DMS 273 treated with DMSO at 0.1 percent for 48 hours (cell line): Measurements from ENCODE around the gene SIGLEC10.

Source experiments
- DNase-seq: peaks from one replicate; lab custom pipeline; 2025; lab: John Stamatoyannopoulos, UW

The SIGLEC10 gene

GRCh38 chr19:51394050-51394836, 23.2 kb downstream of the SIGLEC10 start:
- peak; percentile 97 for DNase-seq

- DNase-seq: no peak
These were observed 24.7 kb downstream of the SIGLEC10 start for GRCh38 chr19:51392701-51393100.

- DNase-seq: no peak
These were observed 26.3 kb downstream of the SIGLEC10 start for GRCh38 chr19:51391073-51391611.

GRCh38 chr19:51389143-51389542, 28.3 kb downstream of the SIGLEC10 start:
- DNase-seq: no peak

DNA sequence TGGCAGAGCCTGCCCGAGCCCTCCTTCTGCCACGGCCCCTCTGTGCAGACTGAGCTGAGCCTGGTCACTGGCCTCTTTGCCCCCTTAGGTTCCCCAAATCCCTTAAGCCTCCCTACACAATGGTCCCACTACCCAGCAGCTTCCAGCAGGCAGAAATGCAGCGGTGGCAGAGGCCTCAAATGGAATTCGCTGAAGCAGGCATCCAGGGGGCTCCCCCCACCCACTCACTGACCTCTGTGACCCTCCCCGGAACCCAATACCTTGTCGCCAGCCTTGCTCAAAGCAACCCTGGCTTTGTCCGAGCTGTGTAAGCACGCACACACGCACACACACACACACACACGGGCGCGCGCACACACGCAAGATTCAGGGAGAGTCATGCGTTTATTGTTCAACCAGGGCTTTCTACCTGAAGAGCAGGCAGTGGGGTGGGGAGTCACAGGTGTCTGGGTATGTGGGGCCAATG, 29.5 kb downstream of the SIGLEC10 start, which contains the start of gene LIM2:
LIM2 (minus strand) TSS at position 51 of the 466 bp plus-strand sequence. CDS start 531 bp downstream, outside the sequence.
- no peak for DNase-seq

DNA sequence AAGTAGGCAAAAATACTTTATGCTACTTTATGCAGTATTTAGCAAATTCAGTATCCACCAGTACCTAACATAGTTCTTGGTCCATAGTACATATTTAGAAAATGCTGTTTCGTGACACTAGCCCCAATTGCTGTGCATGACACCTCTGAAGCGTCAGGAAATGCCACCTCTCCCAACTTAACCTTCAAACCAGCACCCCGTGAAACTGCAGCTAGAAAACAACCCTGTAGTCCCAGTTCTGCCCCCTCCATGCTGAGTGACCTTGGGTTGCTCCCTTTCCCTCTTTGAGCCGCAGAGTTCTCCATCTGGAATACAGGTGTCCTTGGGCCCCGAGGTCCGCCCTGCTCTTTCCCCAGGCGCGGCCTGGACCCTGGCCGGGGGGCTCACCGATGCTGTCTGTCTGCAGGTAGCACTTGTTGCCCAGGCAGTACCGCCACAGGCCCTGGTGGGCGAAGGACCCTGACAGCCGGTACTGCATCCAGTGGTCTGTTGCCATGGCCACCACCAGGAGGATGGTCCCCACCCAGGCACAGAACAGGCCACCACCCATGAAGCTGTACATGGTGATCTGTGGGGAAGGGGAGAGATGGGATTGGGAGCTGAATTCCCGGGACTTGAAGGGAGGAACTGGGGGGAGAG, 30.4 kb downstream of the SIGLEC10 start:
- no peak for DNase-seq

- no peak for DNase-seq
These were observed 35.4 kb downstream of the SIGLEC10 start for GRCh38 chr19:51382004-51382403.

GRCh38 chr19:51380379-51380778, 37.1 kb downstream of the SIGLEC10 start:
- no peak for DNase-seq

- DNase-seq: no peak
These were observed 40.0 kb downstream of the SIGLEC10 start for GRCh38 chr19:51377422-51377821.

DNA sequence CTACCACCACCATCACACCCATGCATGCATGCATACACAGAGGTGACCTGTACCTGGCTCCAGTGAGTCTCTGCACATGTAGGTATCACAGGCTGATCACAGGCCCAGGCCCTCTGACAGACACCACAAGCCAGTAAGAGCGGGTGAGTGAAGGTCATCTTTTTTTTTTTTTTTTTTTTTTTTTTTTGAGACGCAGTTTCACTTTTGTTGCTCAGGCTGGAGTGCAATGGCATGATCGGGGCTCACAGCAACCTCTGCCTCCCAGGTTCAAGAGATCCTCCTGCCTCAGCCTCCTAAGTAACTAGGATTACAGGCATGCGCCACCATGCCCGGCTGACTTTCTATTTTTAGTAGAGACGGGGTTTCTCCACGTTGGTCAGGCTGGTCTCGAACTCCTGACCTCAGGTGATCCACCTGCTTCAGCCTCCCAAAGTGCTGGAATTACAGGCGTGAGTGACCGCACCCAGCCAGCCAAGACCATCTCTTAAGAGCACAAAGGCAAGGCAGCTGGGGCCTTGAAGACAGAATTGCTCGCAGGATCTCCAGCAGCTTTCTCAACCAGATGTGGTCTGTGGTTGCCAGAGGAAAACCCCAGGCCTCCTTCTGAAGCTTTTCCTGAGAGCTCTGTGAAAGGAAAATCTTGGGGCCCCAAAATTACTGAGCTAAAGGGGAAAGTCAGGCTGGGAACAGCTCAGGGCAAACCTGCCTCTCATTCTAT, 41.8 kb downstream of the SIGLEC10 start:
- no peak for DNase-seq

GRCh38 chr19:51372649-51373504, 44.6 kb downstream of the SIGLEC10 start, which contains the start of gene NKG7:
TSS of gene NKG7 (minus strand) at chr19:51372654. CDS start at chr19:51372535, 119 bp downstream.
- DNase-seq: no peak

GRCh38 chr19:51372021-51372648, 45.3 kb downstream of the SIGLEC10 start:
- no peak for DNase-seq

- DNase-seq: no peak
These were observed 46.2 kb downstream of the SIGLEC10 start for GRCh38 chr19:51371186-51371690.

DNA sequence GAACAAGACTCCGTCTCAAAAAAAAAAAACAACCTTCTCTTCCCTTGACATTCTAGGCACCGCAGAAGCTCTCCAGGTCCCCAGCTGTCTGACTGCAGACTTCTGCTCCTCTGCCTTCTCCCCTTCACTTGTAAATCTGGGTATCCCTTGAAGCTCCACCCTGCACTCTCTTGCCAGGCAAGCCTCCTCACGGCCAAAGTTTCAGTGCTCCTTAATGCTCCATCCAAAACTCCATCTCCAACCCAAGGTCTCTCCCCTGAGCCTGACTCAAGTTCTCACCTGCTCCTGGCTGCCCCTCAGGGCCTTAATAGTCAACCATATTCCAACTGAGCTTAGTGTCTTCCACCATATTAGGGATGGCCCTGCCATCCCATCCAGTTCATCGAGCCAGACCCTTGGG, 47.2 kb downstream of the SIGLEC10 start:
- DNase-seq: no peak

- peak; percentile 41 for DNase-seq
These were observed 48.8 kb downstream of the SIGLEC10 start, which contains the start of gene CLDND2 for GRCh38 chr19:51368366-51369282. TSS of gene CLDND2 (minus strand) at chr19:51369003. CDS start at chr19:51368577, 426 bp downstream.

DNA sequence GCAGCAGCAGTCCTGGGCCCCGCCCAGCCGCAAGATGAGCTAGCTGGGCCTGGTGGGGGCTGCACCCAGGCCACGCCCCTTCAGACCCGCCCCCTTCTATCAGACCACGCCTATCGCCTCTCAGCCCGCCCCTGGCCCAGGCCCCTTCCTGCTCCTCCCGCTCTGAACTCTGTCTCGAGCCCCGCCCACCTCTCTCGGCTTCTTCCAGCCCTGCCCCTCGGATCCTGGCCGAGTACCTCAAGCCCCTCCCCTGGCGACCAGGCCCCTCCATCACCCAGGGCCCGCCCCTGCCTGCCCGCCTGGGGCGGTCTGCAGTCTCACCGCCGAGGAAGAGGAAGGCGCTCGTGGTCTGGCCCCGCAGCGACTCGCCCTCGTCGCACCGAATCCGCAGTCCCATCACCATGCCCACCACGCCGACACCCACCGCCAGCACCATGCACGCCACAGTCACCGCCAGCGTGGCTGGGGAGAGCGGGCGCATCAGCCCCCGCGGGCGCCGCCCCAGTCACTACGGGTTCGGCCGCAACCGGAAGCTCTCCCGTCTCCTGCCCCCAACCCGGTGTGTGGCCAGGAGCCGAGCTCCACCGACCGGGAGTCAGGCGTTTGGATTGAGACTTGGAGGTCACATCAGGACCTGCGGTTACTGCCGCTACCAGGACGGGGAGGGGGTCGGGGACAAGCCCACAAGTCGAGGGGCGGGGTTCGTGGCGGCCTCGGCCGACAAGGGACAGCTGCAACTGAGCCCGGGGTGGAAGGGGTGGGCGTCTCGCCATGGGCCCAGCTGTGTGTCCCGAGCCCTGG, 49.7 kb downstream of the SIGLEC10 start:
- DNase-seq: peak; percentile 96

DNA sequence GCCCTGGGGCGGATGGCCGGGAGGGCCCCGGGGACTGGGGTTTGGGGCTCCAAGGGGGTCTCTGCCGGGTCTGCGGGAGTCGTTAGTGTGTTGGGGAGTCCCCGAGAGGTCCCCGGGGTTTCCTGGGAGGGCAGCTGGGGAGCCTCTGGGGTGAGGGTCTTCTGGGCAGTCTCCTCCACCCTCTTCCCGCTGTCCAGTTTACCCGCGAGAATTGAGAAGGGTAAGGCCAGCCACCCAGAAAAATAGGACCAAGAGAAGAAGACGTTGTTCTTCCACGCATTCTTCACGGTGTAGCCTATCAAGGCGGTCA, 50.2 kb downstream of the SIGLEC10 start:
- DNase-seq: no peak

GRCh38 chr19:51366389-51367254, 50.8 kb downstream of the SIGLEC10 start:
- peak; percentile 97 for DNase-seq
